Jurkat, Clone E6-1 (cell line): ENCODE measurements around the gene PIGP. TPM values are rescaled to one million over a fixed set of nuclear protein-coding genes. Genes with fewer than 3 reads are reported as not detected.
"Not testable (repeated sequence)": the region's sequence is repeated elsewhere in the genome, so short reads cannot be mapped to it uniquely, and the experiment has no call there.

Experiments
- DNase-seq: peaks from one replicate; pipeline ENCODE4 v3.0.0-alpha.2; 2011; ENCODE audit warnings: low read depth, low spot score
- H3K4me3 ChIP-seq: 2 replicates; pipeline ENCODE4 v1.5.1; 2011; ENCODE audit warnings: mild to moderate bottlenecking, low read length, control low read depth, moderate library complexity
- polyA plus RNA-seq: library from polyadenylated mRNA; unstranded; fragments of >200 nt; gene quantifications from one replicate; pipeline ENCODE4 v1.2.1, GENCODE V29; 2012; ENCODE audit warnings: missing spikeins; ENCODE audit not compliant: insufficient read length, insufficient read depth

PIGP gene
- polyA plus RNA-seq, result 66.2 TPM

DNA sequence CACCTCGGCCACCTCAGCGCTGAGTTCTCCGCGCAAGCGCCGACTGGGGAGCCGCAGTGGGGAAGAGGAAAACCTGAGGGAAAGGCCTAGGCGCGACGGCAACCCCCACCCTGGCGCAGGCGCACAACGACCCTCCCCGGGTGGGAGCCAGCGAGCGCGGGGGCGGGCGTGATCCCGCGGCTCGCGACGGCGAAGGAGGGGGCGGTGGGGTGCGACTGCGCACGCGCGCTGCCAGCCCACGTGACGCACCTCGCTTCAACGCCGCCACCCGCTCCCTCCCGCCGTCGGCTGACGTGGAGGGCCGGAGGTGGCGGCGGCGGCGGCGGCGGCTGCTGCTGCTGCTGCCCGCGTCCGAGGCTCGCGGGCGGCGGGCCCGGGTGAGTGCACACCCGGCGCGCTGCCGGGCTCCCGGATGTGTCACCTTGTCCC, at the start of gene PIGP, which contains the start of gene TTC3:
PIGP (minus strand) TSS at position 84 of the 429 bp plus-strand sequence. CDS start 556 bp downstream, outside the sequence.
TTC3 (plus strand) TSS at position 267 of the 429 bp plus-strand sequence. CDS start 14,004 bp downstream, outside the sequence.
- DNase-seq, result peak; percentile 88

DNA sequence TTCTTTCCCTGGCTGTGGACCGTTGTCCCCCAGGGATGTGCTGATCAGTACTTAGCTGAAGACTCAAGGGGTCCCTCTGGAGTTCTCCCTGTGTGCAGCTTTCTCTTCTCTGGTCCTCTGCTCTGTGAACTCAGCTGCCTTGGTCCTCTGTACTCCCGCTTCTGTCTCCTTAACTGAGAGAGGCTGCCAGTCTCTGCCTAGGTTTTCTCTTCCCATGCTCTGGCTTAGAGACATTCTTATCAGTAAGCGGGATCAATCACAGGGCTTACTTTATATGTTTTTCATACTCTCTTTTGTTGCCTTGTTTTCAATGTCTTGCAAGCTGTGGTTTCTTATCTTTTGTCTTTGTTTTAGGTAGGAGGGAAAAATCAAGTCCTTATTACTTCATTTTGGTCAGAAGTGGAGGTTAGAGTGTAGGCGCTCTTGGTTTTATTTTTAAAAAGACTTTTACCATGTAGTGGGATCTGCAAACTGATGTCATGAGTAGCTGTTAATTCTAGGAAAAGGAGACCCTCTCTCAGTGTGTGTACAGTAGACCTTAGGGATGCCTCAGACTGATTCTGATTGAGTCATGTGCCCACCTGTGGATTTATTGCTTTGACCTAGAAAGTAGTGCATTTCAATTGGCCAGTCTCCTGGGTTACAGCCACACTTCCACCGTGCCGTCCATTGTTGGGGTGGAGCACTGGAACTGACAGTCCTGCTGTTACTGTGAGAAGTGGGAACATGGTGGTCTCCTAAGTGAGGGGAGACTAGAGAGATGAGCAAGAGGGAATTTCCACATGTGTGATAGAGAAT, 46.7 kb upstream of the PIGP start:
- H3K4me3 ChIP-seq, result no peak overlapping the region
- no peak for DNase-seq

More for the DNA sequence above, at the start of gene PIGP, which contains the start of gene TTC3:
- peak within 1 kb of the TSS; percentile 95 for H3K4me3 ChIP-seq

DNA sequence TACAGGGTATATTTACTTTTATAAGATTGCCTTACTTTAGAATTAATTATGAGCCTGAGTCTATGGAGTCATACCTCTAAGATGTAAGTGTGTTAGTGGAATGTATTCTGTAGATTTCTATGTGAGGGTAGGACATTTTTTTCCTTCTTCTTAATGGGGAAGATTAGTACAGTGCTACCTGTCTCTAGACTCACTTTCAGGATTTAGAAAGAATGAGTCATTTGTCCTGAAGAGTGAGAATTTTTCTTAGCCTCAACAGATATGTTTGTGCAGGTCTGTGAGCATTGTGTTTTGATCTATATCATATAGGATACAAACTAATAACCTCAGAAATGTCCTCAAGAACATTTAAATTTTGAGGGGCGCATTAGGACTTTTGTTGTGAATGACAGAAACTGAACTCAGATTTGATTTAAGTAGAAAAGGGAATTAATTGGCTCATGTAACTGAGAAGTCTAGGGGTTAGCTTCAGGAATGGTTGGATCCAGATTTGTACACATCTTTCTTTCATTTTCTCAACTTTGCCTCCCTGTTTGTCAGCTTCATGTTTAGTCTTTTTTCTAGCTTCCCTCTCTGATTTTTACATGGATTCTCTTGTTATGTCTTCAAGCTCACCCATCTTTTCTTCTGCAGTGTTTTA, 45.4 kb upstream of the PIGP start:
- no peak for DNase-seq
- no peak overlapping the region for H3K4me3 ChIP-seq

DNA sequence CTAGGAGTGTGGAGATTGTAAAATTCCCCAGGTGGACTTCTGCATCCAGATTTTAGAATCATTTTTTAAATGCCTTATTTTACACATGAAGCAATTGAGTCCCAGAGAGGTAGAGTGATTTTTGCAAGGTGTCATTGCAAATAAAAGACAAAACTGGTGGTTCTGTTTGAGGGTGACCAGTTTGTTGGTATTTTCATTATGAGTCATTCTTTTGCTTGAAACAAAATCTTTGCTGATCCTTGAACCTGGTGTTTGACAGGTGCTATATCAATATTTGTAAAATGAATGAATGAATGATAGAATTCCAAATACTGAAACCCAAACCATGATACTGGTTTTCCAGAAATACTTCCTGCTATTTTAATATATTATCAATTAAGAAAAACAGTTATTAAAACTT, 44.3 kb upstream of the PIGP start:
- H3K4me3 ChIP-seq, result no peak overlapping the region
- DNase-seq, result no peak

DNA sequence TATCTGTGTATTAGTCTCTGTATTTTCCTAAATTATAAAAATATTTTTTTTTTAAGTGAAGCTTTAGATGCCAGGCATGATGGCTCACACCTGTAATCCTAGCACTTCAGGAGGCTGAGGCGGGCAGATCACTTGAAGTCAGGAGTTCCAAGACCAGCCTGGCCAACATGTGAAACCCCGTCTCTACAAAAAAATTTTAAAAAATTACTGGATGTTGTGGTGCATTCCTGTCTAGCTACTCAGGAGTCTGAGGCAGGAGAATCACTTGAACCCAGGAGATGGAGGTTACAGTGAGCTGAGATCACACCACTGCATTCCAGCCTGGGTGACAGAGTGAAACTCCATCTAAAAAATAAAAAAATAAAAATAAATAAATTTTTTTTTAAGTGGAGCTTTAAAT, 43.6 kb upstream of the PIGP start:
- DNase-seq, result not testable (repeated sequence)

DNA sequence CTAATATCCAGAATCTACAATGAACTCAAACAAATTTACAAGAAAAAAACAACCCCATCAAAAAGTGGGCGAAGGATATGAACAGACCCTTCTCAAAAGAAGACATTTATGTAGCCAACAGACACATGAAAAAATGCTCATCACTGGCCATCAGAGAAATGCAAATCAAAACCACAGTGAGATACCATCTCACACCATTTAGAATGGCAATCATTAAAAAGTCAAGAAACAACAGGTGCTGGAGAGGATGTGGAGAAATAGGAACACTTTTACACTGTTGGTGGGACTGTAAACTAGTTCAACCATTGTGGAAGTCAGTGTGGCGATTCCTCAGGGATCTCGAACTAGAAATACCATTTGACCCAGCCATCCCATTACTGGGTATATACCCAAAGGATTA, 41.4 kb upstream of the PIGP start:
- DNase-seq, H3K4me3 ChIP-seq: not testable (repeated sequence)

More for the DNA sequence above, 43.6 kb upstream of the PIGP start:
- not testable (repeated sequence) for H3K4me3 ChIP-seq

DNA sequence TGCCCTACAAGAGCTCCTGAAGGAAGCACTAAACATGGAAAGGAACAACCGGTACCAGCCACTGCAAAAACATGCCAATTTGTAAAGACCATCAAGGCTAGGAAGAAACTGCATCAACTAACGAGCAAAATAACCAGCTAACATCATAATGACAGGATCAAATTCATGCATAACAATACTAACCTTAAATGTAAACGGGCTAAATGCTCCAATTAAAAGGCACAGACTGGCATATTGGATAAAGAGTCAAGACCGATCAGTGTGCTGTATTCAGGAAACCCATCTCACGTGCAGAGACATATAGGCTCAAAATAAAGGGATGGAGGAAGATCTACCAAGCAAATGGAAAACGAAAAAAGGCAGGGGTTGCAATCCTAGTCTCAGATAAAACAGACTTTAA, 38.2 kb upstream of the PIGP start:
- DNase-seq, H3K4me3 ChIP-seq: not testable (repeated sequence)

DNA sequence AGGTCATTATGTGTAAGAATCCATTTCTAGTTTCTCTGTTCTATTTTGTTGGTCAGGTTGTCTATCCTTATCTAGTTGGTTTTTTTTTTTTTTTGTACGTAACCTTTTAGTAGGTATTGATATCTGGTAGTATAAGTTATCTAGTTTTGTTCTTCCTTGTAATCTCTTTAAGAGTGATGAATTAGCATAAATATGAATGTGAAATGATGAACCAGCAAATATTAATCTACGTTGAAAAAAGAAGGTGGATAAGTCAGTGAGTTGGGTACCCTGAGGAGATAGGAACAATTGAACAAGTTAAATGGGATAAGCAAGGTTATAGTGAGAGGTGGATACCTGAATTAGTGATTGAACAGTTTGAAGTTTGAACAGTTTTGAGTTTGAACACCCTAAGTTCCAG, 34.1 kb upstream of the PIGP start:
- no peak overlapping the region for H3K4me3 ChIP-seq
- DNase-seq, result no peak

DNA sequence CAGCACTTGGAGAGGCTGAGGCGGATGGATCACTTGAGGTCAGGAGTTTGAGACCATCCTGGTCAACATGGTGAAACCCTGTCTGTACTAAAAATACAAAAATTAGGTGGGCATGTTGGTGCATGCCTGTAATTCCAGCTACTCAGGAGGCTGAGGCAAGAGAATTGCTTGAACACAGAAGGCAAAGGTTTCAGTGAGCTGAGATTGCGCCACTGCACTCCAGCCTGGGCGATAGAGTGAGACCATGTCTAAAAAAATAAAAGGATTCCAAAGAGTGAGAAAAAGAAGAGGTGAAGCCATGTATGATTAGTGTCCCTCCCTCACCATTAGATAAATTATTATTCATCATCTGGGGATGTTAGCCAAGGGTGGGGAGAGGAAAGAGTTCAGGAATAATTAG, 29.9 kb upstream of the PIGP start:
- H3K4me3 ChIP-seq, DNase-seq: not testable (repeated sequence)

DNA sequence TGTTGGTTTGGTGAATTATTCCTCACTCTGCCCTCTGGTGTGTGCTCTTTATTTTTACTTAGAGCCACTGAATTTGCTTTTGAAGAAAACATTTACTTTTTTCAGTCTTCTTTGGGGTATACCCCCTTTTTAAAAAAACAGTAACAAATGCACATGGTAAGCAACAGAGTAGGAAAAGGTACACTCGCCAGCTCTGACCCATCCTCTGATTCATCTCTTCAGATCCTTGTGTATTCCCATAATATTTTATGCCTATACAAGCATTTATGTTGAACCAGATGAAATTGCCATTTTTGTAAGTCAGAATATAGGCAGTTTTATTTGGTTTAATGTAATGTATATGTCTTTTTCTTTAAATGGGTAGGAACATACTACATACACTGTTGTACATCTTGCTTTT, 28.5 kb upstream of the PIGP start:
- no peak for DNase-seq
- H3K4me3 ChIP-seq, result no peak overlapping the region

DNA sequence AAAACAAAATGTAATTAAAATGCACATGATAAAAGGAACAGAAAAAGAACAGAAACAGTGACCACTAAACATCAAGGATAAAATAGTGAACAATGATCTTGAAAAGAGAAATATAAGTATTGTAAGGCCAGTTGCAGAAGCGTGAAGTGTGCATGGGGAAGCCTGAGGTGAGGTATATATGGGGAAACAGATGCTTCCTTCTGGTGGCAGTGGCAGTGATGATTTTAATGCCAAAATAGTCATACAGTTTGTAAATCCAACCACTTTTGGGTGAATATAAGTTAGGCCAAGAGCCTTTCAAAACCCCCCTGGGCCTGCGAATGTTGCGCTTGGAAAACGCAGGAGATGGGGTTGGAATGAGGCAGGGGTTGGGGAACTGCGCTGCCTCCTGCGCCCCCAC, 27.4 kb upstream of the PIGP start:
- DNase-seq, result no peak
- no peak overlapping the region for H3K4me3 ChIP-seq

DNA sequence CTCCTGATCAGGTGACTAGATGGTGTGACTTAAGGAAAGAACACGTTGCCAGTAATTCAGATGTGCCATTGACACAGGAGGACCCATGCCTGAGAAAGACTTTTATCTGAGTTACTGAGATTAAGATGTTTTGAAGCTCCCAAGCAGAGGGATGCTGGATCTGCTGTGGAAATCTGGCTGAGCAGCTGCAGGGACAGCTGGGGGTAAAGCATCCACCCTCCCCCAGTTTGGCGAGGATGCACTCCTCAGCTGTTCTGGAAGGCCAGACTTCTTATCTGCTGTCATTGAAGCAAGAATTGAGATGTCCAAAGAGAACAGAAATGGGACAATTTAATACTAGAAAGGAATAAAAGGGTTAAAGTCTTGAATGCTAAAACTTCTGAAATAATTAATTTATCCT, 25.9 kb upstream of the PIGP start:
- no peak for DNase-seq
- H3K4me3 ChIP-seq, result no peak overlapping the region

DNA sequence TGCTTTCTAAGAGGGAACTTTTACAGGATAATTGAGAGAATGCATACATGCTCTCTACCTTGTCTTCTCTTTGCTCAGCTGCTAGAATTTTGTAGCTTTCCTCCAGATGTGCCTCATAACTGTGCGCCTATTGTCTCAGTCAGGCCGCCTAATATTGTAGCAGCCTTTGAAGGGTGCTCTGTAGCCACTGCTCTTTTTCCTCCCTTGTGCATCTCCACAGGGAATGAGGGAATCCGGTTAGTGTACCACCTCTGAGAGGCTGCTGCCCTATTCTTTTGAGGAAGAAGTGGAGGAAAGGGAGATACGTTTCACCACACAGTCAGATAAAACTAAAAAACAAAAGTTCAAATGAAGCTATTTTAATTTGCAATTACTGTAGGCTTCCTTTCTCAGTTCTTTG, 22.9 kb upstream of the PIGP start:
- no peak for DNase-seq
- H3K4me3 ChIP-seq, result no peak overlapping the region

DNA sequence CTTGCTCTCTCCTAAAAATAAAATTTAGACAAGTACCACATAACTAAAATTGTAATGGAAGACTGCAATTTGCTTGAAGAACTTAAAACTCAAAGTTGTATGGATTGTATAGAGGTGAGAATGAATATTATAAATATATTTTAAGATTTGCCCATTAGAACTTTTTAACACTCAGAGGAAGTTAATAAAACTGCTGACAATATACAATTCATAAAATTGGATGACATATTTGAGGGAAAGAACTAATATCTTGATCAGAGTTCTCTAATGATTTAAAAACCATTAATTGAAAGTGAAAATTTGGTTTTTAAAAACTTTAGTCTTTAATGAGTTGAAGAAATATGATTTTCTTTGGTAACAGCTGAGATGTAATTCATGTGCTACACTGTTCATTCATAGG, 21.1 kb upstream of the PIGP start:
- no peak for DNase-seq
- H3K4me3 ChIP-seq, result no peak overlapping the region

DNA sequence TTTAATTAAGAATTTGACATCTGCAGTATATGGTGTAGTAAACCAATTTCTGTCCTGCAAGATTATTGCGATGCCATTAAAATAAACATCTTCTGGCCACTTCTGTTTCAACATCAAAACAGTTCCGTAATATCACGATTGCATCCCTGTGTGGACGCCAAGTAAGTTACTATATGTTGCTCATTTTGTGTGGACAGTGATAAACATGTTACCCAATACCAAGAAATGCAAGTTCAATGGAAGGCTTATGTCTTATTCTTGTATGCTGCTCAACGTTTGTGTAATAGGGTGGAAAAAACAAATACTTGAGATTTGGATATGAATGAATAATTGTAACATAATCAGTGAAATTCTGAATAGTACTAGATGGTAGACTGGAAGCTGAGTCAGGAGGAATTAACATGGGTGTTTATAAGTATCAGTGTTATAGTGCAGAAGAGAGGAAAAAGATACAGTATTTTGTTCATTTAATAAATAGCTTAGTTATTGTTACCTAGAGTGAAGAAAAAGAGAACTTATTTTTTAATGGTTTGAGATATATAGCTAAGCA, 15.4 kb upstream of the PIGP start:
- no peak overlapping the region for H3K4me3 ChIP-seq
- DNase-seq, result no peak

DNA sequence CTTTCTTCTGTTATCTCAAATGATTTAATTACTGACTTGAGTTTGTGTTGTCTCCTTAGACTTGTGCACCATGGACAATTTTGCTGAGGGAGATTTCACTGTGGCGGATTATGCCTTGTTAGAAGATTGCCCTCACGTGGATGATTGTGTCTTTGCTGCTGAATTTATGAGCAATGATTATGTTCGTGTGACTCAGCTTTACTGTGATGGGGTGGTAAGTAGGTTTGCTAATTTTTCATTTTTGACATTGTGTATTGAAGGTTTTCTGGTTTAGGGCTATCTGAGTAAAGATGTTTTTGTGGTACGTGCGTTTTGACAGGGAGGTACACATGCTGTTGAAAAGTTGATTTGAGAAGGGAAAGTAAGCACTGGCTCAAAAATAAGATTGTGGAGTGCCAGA, 14.3 kb upstream of the PIGP start:
- no peak overlapping the region for H3K4me3 ChIP-seq
- DNase-seq, result no peak

DNA sequence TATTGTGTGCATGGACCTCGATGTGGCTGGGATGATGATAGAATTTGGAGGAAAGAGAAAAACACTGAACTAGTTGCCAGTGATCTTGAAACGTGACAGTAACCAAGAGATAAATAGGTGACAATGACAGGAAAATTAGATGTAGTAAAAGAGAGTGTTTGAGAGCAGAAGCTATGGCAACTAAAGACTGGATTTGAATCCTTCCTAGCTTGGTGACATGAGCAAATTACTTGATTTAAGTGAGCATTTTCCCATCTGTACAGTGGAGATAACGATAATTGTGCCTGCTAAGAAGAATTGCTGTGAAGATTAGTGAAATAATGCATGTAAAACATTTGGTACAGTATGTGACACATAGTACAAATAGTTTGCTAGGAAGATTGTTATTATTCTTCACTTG, 12.9 kb upstream of the PIGP start:
- H3K4me3 ChIP-seq, result no peak overlapping the region
- no peak for DNase-seq

DNA sequence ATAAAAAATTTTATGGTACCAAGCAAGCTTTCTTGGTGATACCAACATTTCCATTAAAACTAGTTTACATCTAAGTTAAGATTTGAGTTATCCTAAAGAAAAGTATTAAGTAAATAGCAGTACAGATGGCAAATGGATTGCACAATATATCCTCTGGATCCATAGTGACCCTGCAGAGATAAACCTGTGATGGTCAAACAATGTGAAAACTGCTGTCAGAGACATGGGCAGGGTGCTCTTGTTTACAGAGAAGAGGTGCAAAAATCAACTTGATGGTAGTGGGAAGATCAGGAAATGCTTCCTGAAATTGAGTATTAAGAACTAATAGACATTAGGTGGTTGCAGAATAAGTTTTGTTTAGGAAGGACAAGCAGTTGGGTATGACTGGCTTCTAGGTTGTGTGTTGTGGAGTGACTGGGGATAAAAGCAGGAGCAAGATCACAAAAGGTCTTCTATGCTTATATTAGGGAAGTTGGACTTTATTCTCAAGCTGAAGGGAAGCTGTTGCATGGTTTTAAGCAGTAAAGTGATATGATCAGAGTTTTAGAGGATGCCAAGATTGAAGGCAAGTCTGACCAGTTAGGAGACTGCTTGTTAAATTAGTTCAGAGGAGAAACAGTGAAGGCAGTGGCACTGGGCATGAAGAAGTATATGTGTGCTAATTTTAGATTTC, 10.1 kb upstream of the PIGP start:
- no peak for DNase-seq
- H3K4me3 ChIP-seq, result no peak overlapping the region

DNA sequence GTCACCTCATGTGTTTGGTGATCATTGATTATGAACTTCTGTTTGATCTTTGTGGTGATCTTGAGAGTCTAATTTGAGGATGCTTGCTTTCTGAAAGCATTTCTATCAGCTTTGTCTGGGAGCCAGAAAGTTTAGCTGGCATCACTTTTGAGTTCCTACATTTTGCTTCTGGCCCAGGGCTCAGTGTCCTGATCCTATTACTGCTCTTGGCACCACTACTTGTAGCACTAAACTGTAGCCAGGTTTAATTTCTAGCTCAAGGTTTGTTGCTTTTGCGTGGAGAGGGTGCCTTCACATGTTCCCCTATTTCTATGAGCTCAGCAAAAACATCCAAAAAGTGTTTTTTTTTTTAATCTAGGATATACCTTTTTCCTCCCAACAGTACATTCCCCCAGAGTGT, 9.5 kb upstream of the PIGP start:
- no peak for DNase-seq
- no peak overlapping the region for H3K4me3 ChIP-seq
